ENCODE data around the gene PLPPR1.
A peak's percentile ranks its signal among the peaks of the same experiment; 100 is the strongest.
"Not testable (repeated sequence)": the region's sequence is repeated elsewhere in the genome, so short reads cannot be mapped to it uniquely, and the experiment has no call there.

PLPPR1 gene

GRCh38 chr9:101081641-101082040 is 53.1 kb downstream of the PLPPR1 start:
- Mint-ChIP-seq H3K36me3 (no peaks in the 10 kb centered on the region), H3K4me3 (no peak overlapping the region), H3K27ac (no peak overlapping the region), H3K4me1 (no peaks in the 10 kb centered on the region), H3K9me3 (peaks cover 6% of the 10 kb centered on the region)
- DNase-seq (ENCODE audit: low spot score in 2 of 2) (no peak), ATAC-seq (no peak)

GRCh38 chr9:101083448-101084202 is 55.1 kb downstream of the PLPPR1 start:
- H3K9me3 Mint-ChIP-seq: peaks cover 4% of the 10 kb centered on the region
- DNase-seq (ENCODE audit: low spot score in 2 of 2) (no peak), ATAC-seq (no peak)
- H3K4me1 Mint-ChIP-seq: no peaks in the 10 kb centered on the region
- no peak overlapping the region for H3K27ac Mint-ChIP-seq
- no peaks in the 10 kb centered on the region for H3K36me3 Mint-ChIP-seq
- no peak overlapping the region for H3K4me3 Mint-ChIP-seq

- no peak for ATAC-seq
- Mint-ChIP-seq H3K4me1 (no peaks in the 10 kb centered on the region), H3K9me3 (peaks cover 10% of the 10 kb centered on the region), H3K4me3 (no peak overlapping the region), H3K36me3 (no peaks in the 10 kb centered on the region), H3K27ac (no peak overlapping the region)
- no peak for DNase-seq (ENCODE audit: low spot score in 2 of 2)
Observed at GRCh38 chr9:101087426-101087825, 58.9 kb downstream of the PLPPR1 start.

GRCh38 chr9:101092922-101093321 is 64.4 kb downstream of the PLPPR1 start:
- ATAC-seq (no peak), DNase-seq (ENCODE audit: low spot score in 2 of 2) (no peak)
- H3K4me3 Mint-ChIP-seq: no peak overlapping the region
- H3K27ac Mint-ChIP-seq: no peak overlapping the region
- H3K9me3 Mint-ChIP-seq: peaks cover 13% of the 10 kb centered on the region
- no peaks in the 10 kb centered on the region for H3K36me3 Mint-ChIP-seq
- H3K4me1 Mint-ChIP-seq: no peaks in the 10 kb centered on the region

GRCh38 chr9:101093620-101094019 is 65.1 kb downstream of the PLPPR1 start:
- Mint-ChIP-seq H3K4me1 (no peaks in the 10 kb centered on the region), H3K9me3 (peaks cover 18% of the 10 kb centered on the region), H3K27ac (no peak overlapping the region), H3K4me3 (no peak overlapping the region), H3K36me3 (no peaks in the 10 kb centered on the region)
- DNase-seq (ENCODE audit: low spot score in 2 of 2) (no peak), ATAC-seq (no peak)

GRCh38 chr9:101094686-101095085 is 66.2 kb downstream of the PLPPR1 start:
- Mint-ChIP-seq H3K4me1 (no peaks in the 10 kb centered on the region), H3K9me3 (peaks cover 18% of the 10 kb centered on the region)

GRCh38 chr9:101097210-101097609 is 68.7 kb downstream of the PLPPR1 start:
- peaks cover 12% of the 10 kb centered on the region for H3K9me3 Mint-ChIP-seq
- no peak for DNase-seq (ENCODE audit: low spot score in 2 of 2)
- no peak for ATAC-seq
- no peak overlapping the region for H3K27ac Mint-ChIP-seq
- H3K4me3 Mint-ChIP-seq: no peak overlapping the region
- no peaks in the 10 kb centered on the region for H3K4me1 Mint-ChIP-seq
- H3K36me3 Mint-ChIP-seq: no peaks in the 10 kb centered on the region

More at GRCh38 chr9:101094686-101095085, 66.2 kb downstream of the PLPPR1 start:
- Mint-ChIP-seq H3K36me3 (no peaks in the 10 kb centered on the region), H3K4me3 (no peak overlapping the region), H3K27ac (no peak overlapping the region)
- no peak for ATAC-seq
- no peak for DNase-seq (ENCODE audit: low spot score in 2 of 2)

- H3K4me3 Mint-ChIP-seq: no peak overlapping the region
- no peaks in the 10 kb centered on the region for H3K36me3 Mint-ChIP-seq
- peaks cover 9% of the 10 kb centered on the region for H3K9me3 Mint-ChIP-seq
- no peaks in the 10 kb centered on the region for H3K4me1 Mint-ChIP-seq
- DNase-seq (ENCODE audit: low spot score in 2 of 2) (no peak), ATAC-seq (no peak)
- no peak overlapping the region for H3K27ac Mint-ChIP-seq
Observed at GRCh38 chr9:101098392-101098791, 69.9 kb downstream of the PLPPR1 start.

- no peak overlapping the region for H3K4me3 Mint-ChIP-seq
- H3K36me3 Mint-ChIP-seq: no peaks in the 10 kb centered on the region
- DNase-seq (ENCODE audit: low spot score in 2 of 2) (no peak), ATAC-seq (no peak)
- no peak overlapping the region for H3K27ac Mint-ChIP-seq
- no peaks in the 10 kb centered on the region for H3K4me1 Mint-ChIP-seq
- no peaks in the 10 kb centered on the region for H3K9me3 Mint-ChIP-seq
Observed at GRCh38 chr9:101114317-101114716, 85.8 kb downstream of the PLPPR1 start.

- H3K4me1 Mint-ChIP-seq: no peaks in the 10 kb centered on the region
- DNase-seq (ENCODE audit: low spot score in 2 of 2) (no peak), ATAC-seq (no peak)
- no peaks in the 10 kb centered on the region for H3K9me3 Mint-ChIP-seq
- no peak overlapping the region for H3K27ac Mint-ChIP-seq
- H3K4me3 Mint-ChIP-seq: no peak overlapping the region
- H3K36me3 Mint-ChIP-seq: no peaks in the 10 kb centered on the region
Observed at GRCh38 chr9:101115102-101115501, 86.6 kb downstream of the PLPPR1 start.

- H3K9me3 Mint-ChIP-seq: no peaks in the 10 kb centered on the region
- ATAC-seq (no peak), DNase-seq (ENCODE audit: low spot score in 2 of 2) (no peak)
- H3K27ac Mint-ChIP-seq: no peak overlapping the region
- no peak overlapping the region for H3K4me3 Mint-ChIP-seq
- no peaks in the 10 kb centered on the region for H3K4me1 Mint-ChIP-seq
- no peaks in the 10 kb centered on the region for H3K36me3 Mint-ChIP-seq
Observed at GRCh38 chr9:101117161-101117560, 88.6 kb downstream of the PLPPR1 start.

GRCh38 chr9:101119206-101119819 is 90.8 kb downstream of the PLPPR1 start:
- Mint-ChIP-seq H3K27ac (no peak overlapping the region), H3K36me3 (no peaks in the 10 kb centered on the region), H3K9me3 (peaks cover 4% of the 10 kb centered on the region), H3K4me1 (no peaks in the 10 kb centered on the region), H3K4me3 (no peak overlapping the region)
- peak; percentile 39 for ATAC-seq
- peak in 1 of 2 donors; percentile 50 for DNase-seq (ENCODE audit: low spot score in 2 of 2)

GRCh38 chr9:101121836-101122399 is 93.4 kb downstream of the PLPPR1 start:
- H3K36me3 Mint-ChIP-seq: no peaks in the 10 kb centered on the region
- peaks cover 12% of the 10 kb centered on the region for H3K9me3 Mint-ChIP-seq
- no peak overlapping the region for H3K27ac Mint-ChIP-seq
- H3K4me3 Mint-ChIP-seq: no peak overlapping the region
- no peaks in the 10 kb centered on the region for H3K4me1 Mint-ChIP-seq
- no peak for ATAC-seq
- no peak for DNase-seq (ENCODE audit: low spot score in 2 of 2)

GRCh38 chr9:101126556-101126955 is 98.0 kb downstream of the PLPPR1 start:
- Mint-ChIP-seq H3K36me3 (no peaks in the 10 kb centered on the region), H3K4me3 (no peak overlapping the region), H3K9me3 (peaks cover 16% of the 10 kb centered on the region), H3K27ac (no peak overlapping the region), H3K4me1 (no peaks in the 10 kb centered on the region)
- no peak for DNase-seq (ENCODE audit: low spot score in 2 of 2)
- ATAC-seq: no peak

GRCh38 chr9:101127369-101127768 is 98.8 kb downstream of the PLPPR1 start:
- not testable (repeated sequence) for H3K4me3 Mint-ChIP-seq; DNase-seq (ENCODE audit: low spot score in 2 of 2); H3K27ac Mint-ChIP-seq; ATAC-seq; H3K4me1 Mint-ChIP-seq; H3K36me3 Mint-ChIP-seq
- H3K9me3 Mint-ChIP-seq: peaks cover 16% of the 10 kb centered on the region

- peaks cover 12% of the 10 kb centered on the region for H3K9me3 Mint-ChIP-seq
- no peaks in the 10 kb centered on the region for H3K4me1 Mint-ChIP-seq
- H3K4me3 Mint-ChIP-seq: no peak overlapping the region
- H3K36me3 Mint-ChIP-seq: no peaks in the 10 kb centered on the region
- H3K27ac Mint-ChIP-seq: no peak overlapping the region
- DNase-seq (ENCODE audit: low spot score in 2 of 2) (no peak), ATAC-seq (no peak)
Observed at GRCh38 chr9:101128623-101129022, 100.1 kb downstream of the PLPPR1 start.
